SKM-1 treated with dmso at 0.1 percent for 144 hours (cell line): ENCODE results near the gene UNC93A.
"Not testable (repeated sequence)": the region's sequence is repeated elsewhere in the genome, so short reads cannot be mapped to it uniquely, and the experiment has no call there.

Experiments used
- DNase-seq: peaks from one replicate; lab custom pipeline; 2025; ENCODE audit not compliant: unreplicated experiment; lab: John Stamatoyannopoulos, UW

The UNC93A gene

GRCh38 chr6:167270499-167271311 lies 20.4 kb upstream of the UNC93A start:
- DNase-seq = no peak

GRCh38 chr6:167272151-167272550 lies 19.0 kb upstream of the UNC93A start:
- DNase-seq = no peak

GRCh38 chr6:167272696-167273379 lies 18.3 kb upstream of the UNC93A start:
- no peak for DNase-seq

GRCh38 chr6:167274270-167274669 lies 16.8 kb upstream of the UNC93A start:
- no peak for DNase-seq

GRCh38 chr6:167275001-167275400 lies 16.1 kb upstream of the UNC93A start:
- no peak for DNase-seq

GRCh38 chr6:167275436-167275835 lies 15.7 kb upstream of the UNC93A start:
- no peak for DNase-seq

- DNase-seq = no peak
Measured at GRCh38 chr6:167276772-167277533, 14.2 kb upstream of the UNC93A start.

GRCh38 chr6:167278173-167278940 lies 12.8 kb upstream of the UNC93A start:
- not testable (repeated sequence) for DNase-seq

GRCh38 chr6:167279766-167280446 lies 11.2 kb upstream of the UNC93A start:
- DNase-seq = no peak

GRCh38 chr6:167280466-167280865 lies 10.6 kb upstream of the UNC93A start:
- not testable (repeated sequence) for DNase-seq

GRCh38 chr6:167282165-167282564 lies 8.9 kb upstream of the UNC93A start:
- no peak for DNase-seq

GRCh38 chr6:167284565-167284964 lies 6.5 kb upstream of the UNC93A start:
- not testable (repeated sequence) for DNase-seq

- DNase-seq = no peak
Measured at GRCh38 chr6:167285077-167285770, 5.9 kb upstream of the UNC93A start.

GRCh38 chr6:167287513-167288048 lies 3.5 kb upstream of the UNC93A start:
- no peak for DNase-seq

- DNase-seq = not testable (repeated sequence)
Measured at GRCh38 chr6:167288591-167289225, 2.4 kb upstream of the UNC93A start.

- DNase-seq = not testable (repeated sequence)
Measured at GRCh38 chr6:167289291-167289690, 1.8 kb upstream of the UNC93A start.

GRCh38 chr6:167291623-167292300 lies 647 bp downstream of the UNC93A start:
- no peak for DNase-seq

GRCh38 chr6:167292301-167293087 lies 1.4 kb downstream of the UNC93A start:
- no peak for DNase-seq
